H1 (cell line): ENCODE results near the gene ZDHHC11. TPM values are rescaled to one million over a fixed set of nuclear protein-coding genes. Genes with fewer than 3 reads are reported as not detected.

ENCODE experiments used
- CHD1 ChIP-seq: IDR thresholded peaks from 2 replicates; pipeline ENCODE4 v1.6.1; 2012; ENCODE audit warnings: low read depth, low read length, improper control_type of control experiment
- JUND ChIP-seq: IDR thresholded peaks from 2 replicates; pipeline ENCODE4 v1.6.1; 2011; ENCODE audit warnings: mild to moderate bottlenecking, improper control_type of control experiment, low read length
- polyA plus RNA-seq, 7 experiments: library from polyadenylated mRNA; depleted of rRNA in 3 of 7; stranded (reverse) in 5 of 7; unstranded in 2 of 7; fragments of >200 nt in 5 of 7; fragments of 200-250 nt in 2 of 7; gene quantifications; 1 replicate in 5 of 7; 2 replicates in 1 of 7; 4 replicates in 1 of 7; pipeline versions ENCODE4 v1.2.1 to v1.2.3, GENCODE V29; 2011 to 2013; ENCODE audit warnings: missing spikeins in 2 of 7, mixed read lengths in 2 of 7
- total RNA-seq: library from RNA; stranded (reverse); fragmentation: NEBNext Ultra II Directional; extraction: Animal tissue kit (Norgen Biotek cat#: 25700); gene quantifications from 2 replicates; pipeline ENCODE4 v1.2.1, GENCODE V29; 2021

Gene ZDHHC11
- total and polyA plus RNA-seq, 2 of the 8 experiments (the other 6 are each of a cell fraction or from before 2014, with no cell fraction given), result 4.7 to 16.6 TPM

GRCh38 chr5:893137-893506, 42.3 kb upstream of the ZDHHC11 start (continued):
- TF ChIP-seq JUND (no peak), CHD1 (no peak)
